H1 (cell line): ENCODE data around the gene CORO1C. TPM values are rescaled to one million over a fixed set of nuclear protein-coding genes. Genes with fewer than 3 reads are reported as not detected.

ENCODE experiments used
- CTCF ChIA-PET: fragments of 300-600 bp; sonication (Branson Sonifier 250); formaldehyde crosslinking; loops from one replicate; lab custom pipeline; 2021; ENCODE audit not compliant: partially characterized antibody; lab: Charles Lee
- POLR2A ChIA-PET: fragments of 300-600 bp; sonication (Branson Sonifier 250); formaldehyde crosslinking; loops from one replicate; lab custom pipeline; 2021; ENCODE audit warnings: inconsistent platforms; ENCODE audit not compliant: partially characterized antibody; lab: Charles Lee
- DNase-seq, 2 experiments: peaks; one replicate each; pipeline versions ENCODE4 v3.0.0 to v3.0.0-alpha.2; 2010 to 2022; ENCODE audit warnings: low spot score in 2 of 2, low read depth in 1 of 2, mixed read lengths in 1 of 2
- FAIRE-seq: peaks from 2 replicates; lab custom pipeline; 2011; peaks lifted over from hg19 to GRCh38; lab: Jason Lieb, UNC
- H2AFZ ChIP-seq: 2 replicates; pipeline ENCODE4 v1.8.1; 2012; ENCODE audit warnings: low read length, inconsistent platforms
- H2AK5ac ChIP-seq: 2 replicates; pipeline ENCODE4 v1.6.1; 2013; ENCODE audit warnings: low read depth, low read length
- H2BK120ac ChIP-seq: replicated peaks from 2 replicates; pipeline ENCODE3; 2013; ENCODE audit warnings: low read depth, low read length, inconsistent platforms
- H2BK12ac ChIP-seq: 2 replicates; pipeline ENCODE4 v1.6.1; 2013; ENCODE audit warnings: low read depth, low read length
- H2BK15ac ChIP-seq: 2 replicates; pipeline ENCODE4 v1.6.1; 2013; ENCODE audit warnings: low read length
- H2BK20ac ChIP-seq: 2 replicates; pipeline ENCODE4 v1.6.1; 2013; ENCODE audit warnings: low read length
- H2BK5ac ChIP-seq: 2 replicates; pipeline ENCODE4 v1.6.1; 2013; ENCODE audit warnings: low read depth, low read length
- H3K14ac ChIP-seq: 2 replicates; pipeline ENCODE4 v1.6.1; 2013; ENCODE audit warnings: inconsistent platforms; ENCODE audit not compliant: insufficient read length
- H3K18ac ChIP-seq: 2 replicates; pipeline ENCODE4 v1.6.1; 2013; ENCODE audit warnings: low read length; ENCODE audit errors: extremely low read depth
- H3K23ac ChIP-seq: 2 replicates; pipeline ENCODE4 v1.6.1; 2013; ENCODE audit warnings: inconsistent platforms; ENCODE audit not compliant: insufficient read length
- H3K23me2 ChIP-seq: 2 replicates; pipeline ENCODE4 v1.6.1; 2013; ENCODE audit warnings: low read depth, low read length
- H3K27ac ChIP-seq: 2 replicates; pipeline ENCODE4 v1.6.1; 2011; ENCODE audit warnings: low read depth, low read length, inconsistent platforms
- H3K27me3 ChIP-seq, 4 experiments: replicated peaks in 1 of 4; 1 replicate in 1 of 4; 2 replicates in 3 of 4; pipeline versions ENCODE4 v1.6.1 to v1.8.1; 2011 to 2013; ENCODE audit warnings: low read length in 3 of 4, mild to moderate bottlenecking in 3 of 4, inconsistent platforms in 2 of 4, mixed read lengths in 2 of 4, moderate library complexity in 1 of 4; ENCODE audit not compliant: control insufficient read depth in 3 of 4, insufficient read depth in 3 of 4; ENCODE audit errors: extremely low read depth in 1 of 4
- H3K36me3 ChIP-seq, 4 experiments: 2 replicates each; pipeline versions ENCODE4 v1.6.1 to v1.8.1; 2011 to 2013; ENCODE audit warnings: mild to moderate bottlenecking in 4 of 4, low read length in 3 of 4, moderate library complexity in 2 of 4, control low read depth in 1 of 4, inconsistent platforms in 1 of 4; ENCODE audit not compliant: insufficient read depth in 4 of 4, control insufficient read depth in 2 of 4
- H3K4ac ChIP-seq: replicated peaks from 2 replicates; pipeline ENCODE3; 2013; ENCODE audit warnings: low read length, low read depth, mixed read lengths, inconsistent platforms; ENCODE audit not compliant: insufficient read length
- H3K4me1 ChIP-seq, 4 experiments: replicated peaks in 1 of 4; 1 replicate in 1 of 4; 2 replicates in 3 of 4; pipeline versions ENCODE4 v1.6.1 to v1.8.1; 2011 to 2013; ENCODE audit warnings: low read length in 3 of 4, inconsistent platforms in 2 of 4, mixed read lengths in 1 of 4; ENCODE audit not compliant: insufficient read depth in 4 of 4, control insufficient read depth in 3 of 4
- H3K4me2 ChIP-seq, 2 experiments: 2 replicates each; pipeline versions ENCODE4 v1.6.1 to v1.8.1; 2011 to 2013; ENCODE audit warnings: low read depth in 2 of 2, low read length in 2 of 2, control low read depth in 1 of 2, inconsistent platforms in 1 of 2, mild to moderate bottlenecking in 1 of 2; ENCODE audit not compliant: insufficient read depth in 1 of 2
- H3K4me3 ChIP-seq, 4 experiments: fragments of 200-600, 300-600 bp in 1 of 4; sonication (generic), shearing (Covaris generic), sonication (Bioruptor Twin) in 1 of 4; 2 replicates each; pipeline versions ENCODE4 v1.5.1 to v1.8.1; 2011 to 2016; ENCODE audit warnings: low read length in 4 of 4, low read depth in 3 of 4, control low read depth in 2 of 4, inconsistent platforms in 2 of 4, mild to moderate bottlenecking in 2 of 4, mixed read lengths in 1 of 4, moderate library complexity in 1 of 4; ENCODE audit not compliant: insufficient read depth in 2 of 4; ENCODE audit errors: extremely low read depth in 1 of 4
- H3K56ac ChIP-seq: replicated peaks from 2 replicates; pipeline ENCODE3; 2013; ENCODE audit warnings: low read depth, mild to moderate bottlenecking, mixed read lengths, low read length, inconsistent platforms; ENCODE audit not compliant: insufficient read length
- H3K79me1 ChIP-seq: 2 replicates; pipeline ENCODE4 v1.6.1; 2013; ENCODE audit warnings: low read depth, low read length, control low read depth
- H3K79me2 ChIP-seq, 2 experiments: 2 replicates each; pipeline versions ENCODE4 v1.6.1 to v1.8.1; 2012 to 2013; ENCODE audit warnings: low read length in 2 of 2, mild to moderate bottlenecking in 2 of 2, inconsistent platforms in 1 of 2; ENCODE audit not compliant: insufficient read depth in 2 of 2, control insufficient read depth in 1 of 2
- H3K9ac ChIP-seq, 4 experiments: replicated peaks in 1 of 4; 1 replicate in 1 of 4; 2 replicates in 3 of 4; pipeline versions ENCODE4 v1.6.1 to v1.8.1; 2011 to 2013; ENCODE audit warnings: low read depth in 3 of 4, low read length in 3 of 4, control low read depth in 2 of 4, mild to moderate bottlenecking in 2 of 4, moderate library complexity in 2 of 4, inconsistent platforms in 1 of 4; ENCODE audit errors: extremely low read depth in 1 of 4
- H3K9me3 ChIP-seq, 2 experiments: 2 replicates each; pipeline versions ENCODE4 v1.6.1 to v1.8.1; 2012 to 2013; ENCODE audit warnings: mild to moderate bottlenecking in 2 of 2, moderate library complexity in 2 of 2, control low read depth in 1 of 2, inconsistent platforms in 1 of 2, low read depth in 1 of 2, low read length in 1 of 2, mixed read lengths in 1 of 2; ENCODE audit not compliant: insufficient read depth in 2 of 2
- H4K20me1 ChIP-seq, 2 experiments: replicated peaks in 1 of 2; 2 replicates each; pipeline versions ENCODE3 to v1.8.1; 2011 to 2013; ENCODE audit warnings: inconsistent platforms in 2 of 2, low read length in 2 of 2, mild to moderate bottlenecking in 1 of 2; ENCODE audit not compliant: insufficient read depth in 2 of 2, control insufficient read depth in 1 of 2
- H4K5ac ChIP-seq: 2 replicates; pipeline ENCODE4 v1.6.1; 2013; ENCODE audit warnings: low read length, low read depth, mixed read lengths, inconsistent platforms; ENCODE audit not compliant: insufficient read length
- H4K8ac ChIP-seq: 2 replicates; pipeline ENCODE4 v1.8.0; 2013; ENCODE audit warnings: mild to moderate bottlenecking, moderate library complexity, low read length, inconsistent platforms; ENCODE audit not compliant: insufficient read depth; ENCODE audit errors: extremely low read depth
- H4K91ac ChIP-seq: replicated peaks from 2 replicates; pipeline ENCODE3; 2013; ENCODE audit warnings: low read length, mixed read lengths, inconsistent platforms; ENCODE audit not compliant: insufficient read length
- CHD2 ChIP-seq: IDR thresholded peaks from 2 replicates; pipeline ENCODE4 v1.6.1; 2012; ENCODE audit warnings: low read length, improper control_type of control experiment
- JUND ChIP-seq: IDR thresholded peaks from 2 replicates; pipeline ENCODE4 v1.6.1; 2011; ENCODE audit warnings: mild to moderate bottlenecking, improper control_type of control experiment, low read length
- NANOG ChIP-seq: IDR thresholded peaks from 2 replicates; pipeline ENCODE4 v1.6.1; 2011; ENCODE audit warnings: low read length, low read depth, mild to moderate bottlenecking, inconsistent platforms; ENCODE audit not compliant: insufficient read depth, poor library complexity, severe bottlenecking
- WGBS, 2 experiments: shearing (Covaris generic) in 1 of 2; methylation state at CpG; one replicate each; pipeline versions ENCODE4 v1.1.6 to v1.1.7; 2013 to 2015; ENCODE audit warnings: low lambda C conversion rate in 2 of 2, mixed read lengths in 2 of 2, inconsistent platforms in 1 of 2, low coverage in 1 of 2, missing lambda C conversion rate in 1 of 2; ENCODE audit not compliant: insufficient replicate concordance in 2 of 2, insufficient coverage in 1 of 2, insufficient read length in 1 of 2; ENCODE audit errors: extremely low coverage in 1 of 2, missing lambda C conversion rate in 1 of 2; 5-methylcytosine and 5-hydroxymethylcytosine counted together
- polyA plus RNA-seq, 7 experiments: library from polyadenylated mRNA; depleted of rRNA in 3 of 7; stranded (reverse) in 5 of 7; unstranded in 2 of 7; fragments of >200 nt in 5 of 7; fragments of 200-250 nt in 2 of 7; gene quantifications; 1 replicate in 5 of 7; 2 replicates in 1 of 7; 4 replicates in 1 of 7; pipeline versions ENCODE4 v1.2.1 to v1.2.3, GENCODE V29; 2011 to 2013; ENCODE audit warnings: missing spikeins in 2 of 7, mixed read lengths in 2 of 7
- total RNA-seq: library from RNA; stranded (reverse); fragmentation: NEBNext Ultra II Directional; extraction: Animal tissue kit (Norgen Biotek cat#: 25700); gene quantifications from 2 replicates; pipeline ENCODE4 v1.2.1, GENCODE V29; 2021
- TF ChIP-seq, protein P1 (sequence below): IDR thresholded peaks from 2 replicates; pipeline ENCODE4 v1.6.1; 2011; ENCODE audit warnings: low read depth, mild to moderate bottlenecking, low read length; ENCODE audit not compliant: insufficient read depth
- TF ChIP-seq, protein P2 (sequence below): IDR thresholded peaks from 2 replicates; pipeline ENCODE4 v1.6.1; 2012; ENCODE audit warnings: low read length, inconsistent platforms

CORO1C gene
- total and polyA plus RNA-seq, 2 of the 8 experiments (the other 6 are each of a cell fraction or from before 2014, with no cell fraction given) = 72.7 to 120 TPM

DNA sequence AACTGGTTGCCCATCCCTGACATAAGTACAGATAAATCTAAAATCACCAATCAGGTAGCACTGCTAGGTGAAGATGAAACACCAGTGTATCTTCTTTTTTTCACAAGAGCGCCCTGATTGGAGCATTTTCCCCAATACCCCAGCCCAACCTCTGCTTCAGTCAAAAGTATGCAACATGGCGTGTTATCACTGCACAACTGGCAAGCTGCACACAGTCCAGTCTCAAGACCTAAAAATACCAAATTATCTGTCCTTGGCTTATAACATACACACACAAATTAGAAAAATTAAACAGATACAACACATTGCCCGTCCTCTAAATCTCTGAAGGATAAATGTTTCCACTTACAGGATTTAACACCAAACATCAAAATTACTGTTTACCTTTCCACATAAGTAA, 77.4 kb downstream of the CORO1C start:
- no peaks in the 10 kb centered on the region for H3K79me1 ChIP-seq
- no peak overlapping the region for H4K8ac ChIP-seq
- H3K9ac ChIP-seq = no peak overlapping the region
- no peak overlapping the region for H3K27ac ChIP-seq
- FAIRE-seq (no peak), DNase-seq (no peak)
- H2BK20ac ChIP-seq = no peak overlapping the region
- H3K4me1 ChIP-seq = peaks cover 3 to 12% (median 8%) of the 10 kb centered on the region in 4 experiments; a peak in 6 of 7 replicates
- TF ChIP-seq, protein P1, sequence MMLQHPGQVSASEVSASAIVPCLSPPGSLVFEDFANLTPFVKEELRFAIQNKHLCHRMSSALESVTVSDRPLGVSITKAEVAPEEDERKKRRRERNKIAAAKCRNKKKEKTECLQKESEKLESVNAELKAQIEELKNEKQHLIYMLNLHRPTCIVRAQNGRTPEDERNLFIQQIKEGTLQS = no peak
- TF ChIP-seq CHD2 (no peak), NANOG (no peak), JUND (no peak)
- TF ChIP-seq, protein P2, sequence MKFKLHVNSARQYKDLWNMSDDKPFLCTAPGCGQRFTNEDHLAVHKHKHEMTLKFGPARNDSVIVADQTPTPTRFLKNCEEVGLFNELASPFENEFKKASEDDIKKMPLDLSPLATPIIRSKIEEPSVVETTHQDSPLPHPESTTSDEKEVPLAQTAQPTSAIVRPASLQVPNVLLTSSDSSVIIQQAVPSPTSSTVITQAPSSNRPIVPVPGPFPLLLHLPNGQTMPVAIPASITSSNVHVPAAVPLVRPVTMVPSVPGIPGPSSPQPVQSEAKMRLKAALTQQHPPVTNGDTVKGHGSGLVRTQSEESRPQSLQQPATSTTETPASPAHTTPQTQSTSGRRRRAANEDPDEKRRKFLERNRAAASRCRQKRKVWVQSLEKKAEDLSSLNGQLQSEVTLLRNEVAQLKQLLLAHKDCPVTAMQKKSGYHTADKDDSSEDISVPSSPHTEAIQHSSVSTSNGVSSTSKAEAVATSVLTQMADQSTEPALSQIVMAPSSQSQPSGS = no peak
- H3K56ac ChIP-seq = no peak overlapping the region
- H3K4me3 ChIP-seq = no peak overlapping the region
- no peak overlapping the region for H3K4ac ChIP-seq
- POLR2A ChIA-PET = interaction anchor here (0.9 to 1.1 kb wide), 2 partner anchors 15 to 149 kb away, joined by 4 to 5 read pairs; no protein-coding TSS in a partner anchor
- H2BK120ac ChIP-seq = no peak overlapping the region
- WGBS, 2 experiments = 92% methylated on average over 3 of the region's 3 CpGs; no CpG with 5 or more reads in 1 of the 2 experiments
- no peaks in the 10 kb centered on the region for H3K23me2 ChIP-seq
- H3K27me3 ChIP-seq = no peaks in the 10 kb centered on the region
- CTCF ChIA-PET = interaction anchor here (1.1 to 1.7 kb wide), 4 partner anchors 11 to 83 kb away, joined by 3 to 11 read pairs (median 6); partner anchors contain the start of gene SELPLG
- no peak overlapping the region for H2AK5ac ChIP-seq
- no peak overlapping the region for H4K5ac ChIP-seq
- H2BK5ac ChIP-seq = no peak overlapping the region
- no peak overlapping the region for H2BK15ac ChIP-seq
- 0 out of 2 replicates have a peak overlapping the region, but pooled peaks have one; percentile 39 for H2BK12ac ChIP-seq
- no peaks in the 10 kb centered on the region for H4K20me1 ChIP-seq
- H3K23ac ChIP-seq = no peak overlapping the region
- peaks cover 7 to 52% (median 33%) of the 10 kb centered on the region in 4 experiments; a peak in 7 of 8 replicates for H3K36me3 ChIP-seq
- H3K18ac ChIP-seq = no peak overlapping the region
- peaks cover 0 to 4% of the 10 kb centered on the region in 2 experiments; a peak in 2 of 4 replicates for H3K9me3 ChIP-seq
- H2AFZ ChIP-seq = no peak overlapping the region
- H3K79me2 ChIP-seq = no peaks in the 10 kb centered on the region
- H4K91ac ChIP-seq = no peak overlapping the region
- no peak overlapping the region; a peak in 1 of 4 replicates for H3K4me2 ChIP-seq
- no peak overlapping the region for H3K14ac ChIP-seq
